Muscle of leg (tissue), 11 donors: ENCODE measurements around the gene CAPN8. TPM values are rescaled to one million over a fixed set of nuclear protein-coding genes. Genes with fewer than 3 reads are reported as not detected.
A peak's percentile ranks its signal among the peaks of the same experiment; 100 is the strongest.

Source experiments
- DNase-seq: peaks from one replicate; pipeline ENCODE4 v3.0.0; 2013
- H3K27ac ChIP-seq: one replicate; pipeline ENCODE4 v1.5.1; 2013; ENCODE audit warnings: mild to moderate bottlenecking, low read length, control low read depth
- H3K27me3 ChIP-seq: one replicate; pipeline ENCODE4 v1.6.1; 2013; ENCODE audit warnings: low read length; ENCODE audit not compliant: control insufficient read depth, insufficient read depth
- H3K36me3 ChIP-seq: one replicate; pipeline ENCODE4 v1.6.1; 2013; ENCODE audit warnings: low read length; ENCODE audit not compliant: control insufficient read depth, insufficient read depth
- H3K4me1 ChIP-seq: one replicate; pipeline ENCODE4 v1.6.1; 2013; ENCODE audit warnings: low read length; ENCODE audit not compliant: control insufficient read depth, insufficient read depth
- H3K4me3 ChIP-seq: one replicate; pipeline ENCODE4 v1.5.1; 2013; ENCODE audit warnings: low read length, control low read depth
- H3K9me3 ChIP-seq: replicated peaks from 2 replicates; pipeline ENCODE4 v1.6.1; 2013; ENCODE audit warnings: low read depth, low read length; ENCODE audit not compliant: control insufficient read depth
- WGBS: methylation state at CpG from one replicate; pipeline ENCODE4 v1.1.5; 2013; ENCODE audit warnings: missing lambda C conversion rate; ENCODE audit not compliant: insufficient coverage; 5-methylcytosine and 5-hydroxymethylcytosine counted together
- polyA plus RNA-seq, 8 donors: library from polyadenylated mRNA; unstranded; fragments of 120-200 nt; gene quantifications; one replicate each; pipeline versions ENCODE4 v1.2.1 to v1.2.3, GENCODE V29; 2013; ENCODE audit warnings: inconsistent platforms in 1 of 8, low replicate concordance in 1 of 8; ENCODE audit not compliant: insufficient read length in 8 of 8, insufficient read depth in 1 of 8
- total RNA-seq: library from RNA; stranded (reverse); fragments of 120-200 nt; gene quantifications from one replicate; pipeline ENCODE4 v1.2.4, GENCODE V29; 2013

CAPN8 gene
- total and polyA plus RNA-seq, 9 donors: 0.34 to 0.84 (median 0.53) TPM; not detected in 1

GRCh38 chr1:223642237-223642636 lies 23.3 kb downstream of the CAPN8 start:
- 80% methylated on average over 1 of the region's 7 CpGs for WGBS
- no peak overlapping the region for H3K27ac ChIP-seq
- no peaks in the 10 kb centered on the region for H3K4me1 ChIP-seq
- no peak overlapping the region for H3K4me3 ChIP-seq
- H3K9me3 ChIP-seq: no peaks in the 10 kb centered on the region
- DNase-seq: no peak
- H3K36me3 ChIP-seq: no peaks in the 10 kb centered on the region
- peaks cover 12% of the 10 kb centered on the region for H3K27me3 ChIP-seq

GRCh38 chr1:223641523-223642039 lies 23.9 kb downstream of the CAPN8 start:
- no peaks in the 10 kb centered on the region for H3K9me3 ChIP-seq
- H3K36me3 ChIP-seq: no peaks in the 10 kb centered on the region
- peaks cover 12% of the 10 kb centered on the region for H3K27me3 ChIP-seq
- no peaks in the 10 kb centered on the region for H3K4me1 ChIP-seq
- 86% methylated on average over 2 of the region's 7 CpGs for WGBS
- H3K27ac ChIP-seq: no peak overlapping the region
- DNase-seq: no peak
- H3K4me3 ChIP-seq: no peak overlapping the region

- 83% methylated on average over 1 of the region's 2 CpGs for WGBS
- Histone ChIP-seq H3K9me3 (no peaks in the 10 kb centered on the region), H3K4me3 (no peak overlapping the region)
Observed at GRCh38 chr1:223639331-223639749, 26.2 kb downstream of the CAPN8 start.

GRCh38 chr1:223635236-223635635 lies 30.3 kb downstream of the CAPN8 start:
- no peak for DNase-seq
- H3K27ac ChIP-seq: no peak overlapping the region
- no peaks in the 10 kb centered on the region for H3K36me3 ChIP-seq
- H3K4me1 ChIP-seq: no peaks in the 10 kb centered on the region
- no peaks in the 10 kb centered on the region for H3K9me3 ChIP-seq
- WGBS: 45% methylated on average over 3 of the region's 4 CpGs
- H3K27me3 ChIP-seq: peaks cover 18% of the 10 kb centered on the region
- H3K4me3 ChIP-seq: no peak overlapping the region

More at GRCh38 chr1:223639331-223639749, 26.2 kb downstream of the CAPN8 start:
- Histone ChIP-seq H3K27ac (no peak overlapping the region), H3K27me3 (peaks cover 12% of the 10 kb centered on the region), H3K4me1 (no peaks in the 10 kb centered on the region), H3K36me3 (no peaks in the 10 kb centered on the region)
- no peak for DNase-seq

GRCh38 chr1:223634423-223634822 lies 31.1 kb downstream of the CAPN8 start:
- Histone ChIP-seq H3K4me1 (no peaks in the 10 kb centered on the region), H3K36me3 (no peaks in the 10 kb centered on the region), H3K27me3 (peaks cover 21% of the 10 kb centered on the region), H3K4me3 (no peak overlapping the region), H3K9me3 (no peaks in the 10 kb centered on the region), H3K27ac (no peak overlapping the region)
- WGBS: no CpG with 5 or more reads among the region's 4 CpGs
- no peak for DNase-seq

- H3K4me3 ChIP-seq: no peak overlapping the region
- H3K27ac ChIP-seq: no peak overlapping the region
- DNase-seq: no peak
- H3K36me3 ChIP-seq: no peaks in the 10 kb centered on the region
- H3K27me3 ChIP-seq: peaks cover 15% of the 10 kb centered on the region
- WGBS: 0% methylated on average over 1 of the region's 6 CpGs
- H3K9me3 ChIP-seq: no peaks in the 10 kb centered on the region
- no peaks in the 10 kb centered on the region for H3K4me1 ChIP-seq
Observed at GRCh38 chr1:223631956-223632355, 33.5 kb downstream of the CAPN8 start.

- Histone ChIP-seq H3K27me3 (peaks cover 15% of the 10 kb centered on the region), H3K27ac (no peak overlapping the region), H3K4me3 (no peak overlapping the region), H3K36me3 (no peaks in the 10 kb centered on the region), H3K9me3 (no peaks in the 10 kb centered on the region), H3K4me1 (no peaks in the 10 kb centered on the region)
- WGBS: no CpG with 5 or more reads among the region's 2 CpGs
- DNase-seq: no peak
Observed at GRCh38 chr1:223631473-223631872, 34.0 kb downstream of the CAPN8 start.

- DNase-seq: no peak
- 33% methylated on average over 1 of the region's 3 CpGs for WGBS
- H3K4me3 ChIP-seq: no peak overlapping the region
- no peaks in the 10 kb centered on the region for H3K4me1 ChIP-seq
- no peaks in the 10 kb centered on the region for H3K9me3 ChIP-seq
- no peak overlapping the region for H3K27ac ChIP-seq
- peaks cover 18% of the 10 kb centered on the region for H3K27me3 ChIP-seq
- no peaks in the 10 kb centered on the region for H3K36me3 ChIP-seq
Observed at GRCh38 chr1:223629126-223629457, 36.4 kb downstream of the CAPN8 start.

- Histone ChIP-seq H3K27me3 (peaks cover 18% of the 10 kb centered on the region), H3K27ac (no peak overlapping the region), H3K36me3 (no peaks in the 10 kb centered on the region), H3K4me1 (no peaks in the 10 kb centered on the region), H3K9me3 (no peaks in the 10 kb centered on the region), H3K4me3 (no peak overlapping the region)
- WGBS: 68% methylated on average over 6 of the region's 13 CpGs
- peak; percentile 55 for DNase-seq
Observed at GRCh38 chr1:223628233-223629125, 37.0 kb downstream of the CAPN8 start.

GRCh38 chr1:223622132-223622842 lies 43.2 kb downstream of the CAPN8 start:
- 55% methylated on average over 13 of the region's 17 CpGs for WGBS
- peak; percentile 69 for DNase-seq
- Histone ChIP-seq H3K27me3 (peaks cover 3% of the 10 kb centered on the region), H3K36me3 (no peaks in the 10 kb centered on the region), H3K9me3 (no peaks in the 10 kb centered on the region), H3K4me1 (peaks cover 13% of the 10 kb centered on the region), H3K4me3 (no peak overlapping the region), H3K27ac (no peak overlapping the region)
